OCI-LY3 (cell line): ENCODE measurements around the gene NCKAP5.

Experiments used
- H2AFZ ChIP-seq: fragments of 200-600, 300-600 bp; shearing (Covaris generic); 2 replicates; pipeline ENCODE4 v1.6.0; 2014; ENCODE audit warnings: antibody characterized with exemption, low read depth, low read length
- H3K27ac ChIP-seq: fragments of 200-600, 300-600 bp; sonication (generic); 2 replicates; pipeline ENCODE4 v1.5.1; 2014; ENCODE audit warnings: mild to moderate bottlenecking, low read length, moderate library complexity, mixed read lengths
- H3K27me3 ChIP-seq: fragments of 200-600, 300-600 bp; sonication (generic); 2 replicates; pipeline ENCODE4 v1.6.1; 2014; ENCODE audit warnings: low read depth, low read length, mixed read lengths
- H3K36me3 ChIP-seq: fragments of 200-600, 300-600 bp; sonication (generic); replicated peaks from 2 replicates; pipeline ENCODE3; 2014; ENCODE audit warnings: low read depth, low read length, mixed read lengths
- H3K4me1 ChIP-seq: fragments of 300-600, 200-600 bp; sonication (generic); 2 replicates; pipeline ENCODE4 v1.6.1; 2014; ENCODE audit warnings: low read length, mixed read lengths
- H3K4me2 ChIP-seq: fragments of 200-600, 300-600 bp; sonication (generic); 2 replicates; pipeline ENCODE4 v1.6.1; 2014; ENCODE audit warnings: low read length, mixed read lengths
- H3K4me3 ChIP-seq: fragments of 300-600, 200-600 bp; sonication (generic); 2 replicates; pipeline ENCODE4 v1.5.1; 2014; ENCODE audit warnings: antibody characterized with exemption, mild to moderate bottlenecking, low read length, moderate library complexity
- H3K79me2 ChIP-seq: fragments of 300-600, 200-600 bp; shearing (Covaris generic); 2 replicates; pipeline ENCODE4 v1.6.1; 2014; ENCODE audit warnings: mild to moderate bottlenecking, low read length, mixed read lengths
- H3K9ac ChIP-seq: fragments of 300-600, 200-600 bp; shearing (Covaris generic); 2 replicates; pipeline ENCODE4 v1.6.0; 2014; ENCODE audit warnings: mild to moderate bottlenecking, low read length, moderate library complexity
- H3K9me3 ChIP-seq: fragments of 200-600, 300-600 bp; shearing (Covaris generic); 2 replicates; pipeline ENCODE4 v1.6.1; 2014; ENCODE audit warnings: low read length, mixed read lengths; ENCODE audit not compliant: insufficient read depth
- H4K20me1 ChIP-seq: fragments of 200-600, 300-600 bp; sonication (generic); 2 replicates; pipeline ENCODE4 v1.6.1; 2016; ENCODE audit warnings: low read length, mixed read lengths; ENCODE audit not compliant: insufficient read depth
- EZH2phosphoT487 ChIP-seq: fragments of 200-600 bp; shearing (Covaris generic); IDR thresholded peaks from 2 replicates; pipeline ENCODE4 v1.6.1; 2018; ENCODE audit warnings: antibody characterized with exemption, mixed run types, low read depth
- TF ChIP-seq, protein P1 (sequence below): fragments of 200-600, 300-600 bp; sonication (generic); IDR thresholded peaks from 2 replicates; pipeline ENCODE4 v1.5.1; 2014; ENCODE audit warnings: antibody characterized with exemption, low read length, low read depth

Gene NCKAP5

DNA sequence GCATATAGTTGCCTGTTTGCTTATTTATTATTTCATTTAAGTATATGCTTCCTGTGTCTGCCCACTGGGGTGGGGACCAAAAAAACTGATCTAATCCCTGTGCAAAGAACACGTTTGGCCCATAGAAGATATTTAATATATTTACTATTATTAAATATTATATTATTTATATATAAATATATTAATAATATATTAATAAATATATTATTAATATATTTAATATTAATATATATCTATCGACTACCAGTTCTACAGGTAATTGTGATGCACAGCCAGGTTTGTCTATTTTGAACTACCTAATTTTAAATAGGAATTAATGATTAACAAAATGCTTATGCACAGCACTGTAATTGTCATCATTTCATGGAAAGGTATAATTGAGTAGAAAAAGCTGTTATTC lies 609.4 kb downstream of the NCKAP5 start:
- TF ChIP-seq, protein P1, sequence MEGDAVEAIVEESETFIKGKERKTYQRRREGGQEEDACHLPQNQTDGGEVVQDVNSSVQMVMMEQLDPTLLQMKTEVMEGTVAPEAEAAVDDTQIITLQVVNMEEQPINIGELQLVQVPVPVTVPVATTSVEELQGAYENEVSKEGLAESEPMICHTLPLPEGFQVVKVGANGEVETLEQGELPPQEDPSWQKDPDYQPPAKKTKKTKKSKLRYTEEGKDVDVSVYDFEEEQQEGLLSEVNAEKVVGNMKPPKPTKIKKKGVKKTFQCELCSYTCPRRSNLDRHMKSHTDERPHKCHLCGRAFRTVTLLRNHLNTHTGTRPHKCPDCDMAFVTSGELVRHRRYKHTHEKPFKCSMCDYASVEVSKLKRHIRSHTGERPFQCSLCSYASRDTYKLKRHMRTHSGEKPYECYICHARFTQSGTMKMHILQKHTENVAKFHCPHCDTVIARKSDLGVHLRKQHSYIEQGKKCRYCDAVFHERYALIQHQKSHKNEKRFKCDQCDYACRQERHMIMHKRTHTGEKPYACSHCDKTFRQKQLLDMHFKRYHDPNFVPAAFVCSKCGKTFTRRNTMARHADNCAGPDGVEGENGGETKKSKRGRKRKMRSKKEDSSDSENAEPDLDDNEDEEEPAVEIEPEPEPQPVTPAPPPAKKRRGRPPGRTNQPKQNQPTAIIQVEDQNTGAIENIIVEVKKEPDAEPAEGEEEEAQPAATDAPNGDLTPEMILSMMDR = no peak
- no peak for TF ChIP-seq EZH2phosphoT487
- H3K79me2 ChIP-seq = no peaks in the 10 kb centered on the region
- H2AFZ ChIP-seq = no peak overlapping the region
- no peaks in the 10 kb centered on the region for H3K27me3 ChIP-seq
- no peak overlapping the region for H3K27ac ChIP-seq
- H3K9ac ChIP-seq = no peak overlapping the region
- no peak overlapping the region for H3K4me2 ChIP-seq
- H3K4me1 ChIP-seq = peaks cover 6% of the 10 kb centered on the region
- H3K4me3 ChIP-seq = no peak overlapping the region
- H4K20me1 ChIP-seq = no peaks in the 10 kb centered on the region
- H3K36me3 ChIP-seq = no peaks in the 10 kb centered on the region
- H3K9me3 ChIP-seq = no peaks in the 10 kb centered on the region

DNA sequence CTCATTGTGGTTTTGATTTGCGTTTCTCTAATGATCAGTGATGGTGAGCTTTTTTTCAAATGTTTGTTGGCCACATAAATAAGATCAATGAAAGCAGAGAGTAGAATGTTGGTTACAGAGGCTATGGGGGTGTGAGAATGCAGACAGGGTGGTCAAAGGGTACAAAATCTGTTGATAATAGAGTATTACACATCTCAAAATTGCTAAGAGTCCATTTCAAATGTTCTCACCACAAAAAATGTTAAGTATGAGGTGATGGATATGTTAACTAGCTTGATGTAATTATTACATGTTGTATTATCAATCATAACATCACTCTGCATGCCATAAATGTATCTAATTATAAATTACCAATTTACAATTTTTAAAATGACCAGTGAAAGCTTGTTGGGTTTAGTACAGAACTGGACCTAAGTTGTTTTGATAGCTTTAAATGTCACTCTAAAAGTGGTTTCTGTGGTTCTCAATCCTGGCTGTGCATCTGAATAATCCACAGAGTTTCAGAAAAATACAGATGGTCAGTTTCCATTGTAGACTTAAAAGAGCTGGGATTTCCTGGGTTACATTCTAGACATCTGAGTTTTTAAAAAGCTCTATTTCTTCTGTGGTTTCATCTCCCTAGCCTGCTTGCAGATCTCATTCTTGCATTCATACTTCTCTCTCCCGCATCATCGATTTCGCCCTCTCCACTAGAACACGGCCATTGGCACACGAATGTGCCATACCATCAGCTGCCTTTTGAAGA lies 612.2 kb downstream of the NCKAP5 start:
- TF ChIP-seq, protein P1 = no peak
- no peak for TF ChIP-seq EZH2phosphoT487
- Histone ChIP-seq H3K9me3 (no peaks in the 10 kb centered on the region), H3K79me2 (no peaks in the 10 kb centered on the region), H3K4me1 (peaks cover 34% of the 10 kb centered on the region), H3K36me3 (no peaks in the 10 kb centered on the region), H3K27ac (no peak overlapping the region), H3K9ac (no peak overlapping the region), H3K4me2 (no peak overlapping the region), H3K27me3 (no peaks in the 10 kb centered on the region), H2AFZ (no peak overlapping the region), H3K4me3 (no peak overlapping the region), H4K20me1 (no peaks in the 10 kb centered on the region)

DNA sequence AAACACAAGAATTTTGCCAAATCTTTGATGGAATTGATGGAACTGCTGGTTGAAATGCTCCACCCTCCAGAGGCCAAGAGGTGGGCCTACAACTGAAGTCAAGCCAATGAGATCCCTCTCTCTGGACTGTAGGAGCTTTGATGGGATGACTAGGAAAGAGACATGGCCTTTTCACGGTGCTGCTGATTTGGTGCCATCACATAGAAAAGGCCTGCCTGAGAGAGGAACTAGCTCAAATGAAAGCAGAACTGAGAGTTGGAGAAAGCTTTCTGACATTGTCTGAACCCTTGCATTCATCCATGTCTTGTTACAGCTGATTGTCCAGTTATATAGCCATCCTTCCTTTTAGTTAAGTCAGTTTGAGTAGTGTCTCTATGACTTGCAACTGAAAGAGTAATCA lies 614.5 kb downstream of the NCKAP5 start:
- Histone ChIP-seq H3K79me2 (no peaks in the 10 kb centered on the region), H4K20me1 (no peaks in the 10 kb centered on the region), H2AFZ (no peak overlapping the region), H3K36me3 (no peaks in the 10 kb centered on the region), H3K27me3 (no peaks in the 10 kb centered on the region), H3K9ac (no peak overlapping the region; the same call in 1 of the 2 replicates), H3K4me2 (peak overlapping the region; percentile 60), H3K4me3 (peak overlapping the region; percentile 22; the same call in 1 of the 2 replicates), H3K9me3 (no peaks in the 10 kb centered on the region), H3K27ac (peak overlapping the region; percentile 40), H3K4me1 (peaks cover 53% of the 10 kb centered on the region)
- TF ChIP-seq EZH2phosphoT487 = no peak
- TF ChIP-seq, protein P1 = no peak

GRCh38 chr2:132951008-132951714 lies 617.1 kb downstream of the NCKAP5 start:
- Histone ChIP-seq H3K4me1 (peaks cover 63% of the 10 kb centered on the region), H3K27ac (no peak overlapping the region), H3K9me3 (no peaks in the 10 kb centered on the region), H3K9ac (no peak overlapping the region), H3K4me2 (peak overlapping the region; percentile 35), H3K79me2 (no peaks in the 10 kb centered on the region), H3K4me3 (no peak overlapping the region), H2AFZ (peak overlapping the region; percentile 52; the same call in 1 of the 2 replicates), H4K20me1 (no peaks in the 10 kb centered on the region), H3K27me3 (no peaks in the 10 kb centered on the region), H3K36me3 (no peaks in the 10 kb centered on the region)
- TF ChIP-seq, protein P1 = no peak
- TF ChIP-seq EZH2phosphoT487 = no peak
